GM21367 (cell line): ENCODE data around the gene CCDC87.
"Not testable (repeated sequence)": the region's sequence is repeated elsewhere in the genome, so short reads cannot be mapped to it uniquely, and the experiment has no call there.

Experiments used
- ATAC-seq: cut with Tn5 transposase; IDR thresholded peaks from one replicate; pipeline ENCODE4 v1.9.1; 2021; ENCODE audit not compliant: unreplicated experiment

The CCDC87 gene

GRCh38 chr11:66585447-66585846 is 7.4 kb downstream of the CCDC87 start:
- not testable (repeated sequence) for ATAC-seq

GRCh38 chr11:66582565-66583147 is 10.2 kb downstream of the CCDC87 start:
- not testable (repeated sequence) for ATAC-seq

GRCh38 chr11:66581261-66581660 is 11.6 kb downstream of the CCDC87 start:
- no peak for ATAC-seq

GRCh38 chr11:66580803-66581202 is 12.1 kb downstream of the CCDC87 start:
- no peak for ATAC-seq

- ATAC-seq = no peak
These were observed 13.8 kb downstream of the CCDC87 start for GRCh38 chr11:66579017-66579606.

GRCh38 chr11:66570850-66571180 is 22.0 kb downstream of the CCDC87 start:
- no peak for ATAC-seq

DNA sequence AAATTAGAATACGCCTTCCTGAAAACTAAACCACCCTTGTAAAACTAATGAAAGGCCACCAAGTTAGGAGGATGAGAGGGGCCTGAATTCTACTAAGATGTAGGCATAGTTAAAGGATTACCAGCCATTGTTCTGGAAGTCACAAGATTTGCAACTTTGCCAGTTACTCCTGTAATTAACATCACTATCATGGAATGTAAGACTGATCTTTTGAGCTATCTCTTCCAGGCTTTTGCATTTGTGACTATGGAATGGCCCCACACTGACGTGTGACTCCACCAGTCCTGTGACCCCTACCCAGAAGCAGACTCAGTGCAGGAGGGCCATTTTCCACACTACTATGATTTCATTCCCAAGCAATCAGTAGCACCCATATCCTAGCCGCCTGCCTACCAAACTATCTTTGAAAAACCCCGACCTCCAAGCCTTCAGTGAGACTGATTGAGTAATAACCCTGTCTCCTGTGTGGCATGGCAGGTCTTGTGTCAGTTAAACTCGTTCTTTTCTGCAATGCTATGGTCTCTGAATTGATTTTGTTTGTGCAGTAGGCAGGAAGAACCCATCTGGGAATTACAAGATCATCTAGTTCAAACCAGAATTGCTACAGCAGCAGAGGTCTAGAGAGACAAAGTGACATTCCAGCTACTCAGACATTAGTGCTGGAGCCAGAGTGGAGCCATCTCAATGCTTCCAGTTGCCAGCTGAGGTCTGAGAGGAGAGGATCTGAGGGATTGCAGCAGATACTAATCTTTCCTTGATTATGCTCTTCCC is 22.6 kb downstream of the CCDC87 start:
- ATAC-seq = no peak

DNA sequence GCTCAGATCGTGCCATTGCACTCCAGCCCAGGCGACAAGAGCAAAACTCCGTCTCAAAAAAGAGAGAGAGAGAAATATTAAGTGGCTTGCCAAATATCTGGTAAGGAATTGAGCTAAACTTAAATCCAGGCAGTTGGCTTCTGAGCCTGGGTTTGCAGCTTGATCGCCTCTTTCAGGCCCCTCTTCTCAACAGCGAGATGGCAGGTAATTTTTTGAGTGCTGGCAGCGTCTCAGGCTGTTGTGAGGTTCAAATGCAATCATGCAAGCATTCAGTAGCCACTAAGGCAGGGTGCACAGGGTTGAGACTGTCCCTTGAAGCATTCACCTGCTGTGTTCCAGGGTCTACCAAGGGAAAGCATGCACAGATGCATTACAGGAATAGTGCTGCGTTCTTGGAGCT is 23.8 kb downstream of the CCDC87 start:
- no peak for ATAC-seq

DNA sequence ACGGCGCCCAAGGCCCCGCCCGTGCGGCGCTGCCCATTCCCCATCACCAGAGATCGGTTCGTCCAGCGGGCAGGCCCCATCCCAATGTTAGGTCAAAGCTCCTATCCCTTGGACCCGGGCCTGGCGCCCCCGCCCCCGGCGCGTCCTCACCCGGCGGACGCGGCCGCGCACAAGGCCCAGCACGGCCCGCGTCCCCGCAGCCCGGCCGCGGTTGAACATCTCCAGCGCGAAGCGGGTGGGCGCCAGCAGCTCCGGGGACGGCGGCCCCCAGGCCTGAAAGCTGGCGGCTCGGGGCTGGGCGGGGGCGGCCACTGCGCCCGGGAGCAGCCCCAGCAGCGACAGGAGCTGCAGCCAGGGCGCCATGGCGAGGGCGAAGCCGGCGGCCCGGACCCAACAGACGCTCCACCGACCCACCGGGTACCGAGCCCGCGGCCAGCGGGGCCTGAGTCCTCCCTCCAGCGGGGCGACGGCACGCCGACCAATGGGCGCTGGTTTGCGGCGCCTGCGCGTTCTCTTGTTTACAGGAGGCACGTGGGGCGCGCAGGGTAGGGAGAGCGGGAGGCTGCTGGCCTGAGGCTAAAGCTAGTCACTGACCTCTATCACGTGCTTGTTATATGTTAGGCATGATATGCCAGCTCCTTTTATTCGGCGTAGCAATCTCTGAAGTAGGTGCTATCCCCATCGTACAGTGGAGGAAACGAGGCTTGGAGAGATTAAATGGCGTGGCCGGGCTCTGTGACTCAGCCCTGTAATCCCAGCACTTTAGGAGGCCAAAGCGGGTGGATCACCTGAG is 24.5 kb downstream of the CCDC87 start, which contains the start of gene CTSF:
Gene CTSF, minus strand, starts transcription at position 483 of the 793 bp plus-strand sequence. Its CDS starts 120 bp downstream, at position 363.
- ATAC-seq = no peak

DNA sequence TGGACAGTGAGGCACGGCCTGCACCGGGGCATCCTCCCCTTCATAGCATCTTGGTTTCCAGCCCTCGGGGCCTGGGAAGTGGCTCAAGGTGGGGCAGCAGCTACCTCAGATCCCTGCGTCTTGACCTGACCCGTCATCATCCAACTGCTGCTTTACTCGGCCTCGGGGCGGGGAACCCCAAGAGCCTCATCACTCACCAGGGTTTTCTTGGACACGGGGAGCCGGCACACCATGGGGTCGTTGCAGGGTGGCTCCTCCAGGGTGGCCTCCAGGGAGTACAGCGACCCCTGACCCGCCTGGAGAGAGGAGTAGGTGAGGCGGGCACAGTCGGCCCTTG is 25.1 kb downstream of the CCDC87 start:
- no peak for ATAC-seq

DNA sequence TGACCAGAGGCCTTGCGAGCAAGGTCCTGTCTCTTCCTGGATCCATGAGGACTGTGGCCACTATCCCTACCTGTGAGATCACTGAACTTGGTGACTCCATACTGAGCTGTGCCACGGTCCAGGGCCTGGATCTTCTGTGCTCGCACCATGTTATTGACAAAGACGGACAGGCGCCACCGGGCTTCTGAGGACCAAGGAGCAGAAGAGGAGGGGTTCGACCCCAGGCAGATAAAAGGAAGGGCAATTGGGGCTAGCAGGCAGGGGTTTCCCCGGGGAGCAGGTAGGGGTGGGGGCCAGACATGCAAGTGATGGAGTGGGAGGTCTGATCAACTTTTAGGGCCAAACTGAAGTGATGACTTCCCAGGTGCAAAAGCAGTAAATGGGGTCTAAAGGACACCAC is 26.6 kb downstream of the CCDC87 start:
- no peak for ATAC-seq

DNA sequence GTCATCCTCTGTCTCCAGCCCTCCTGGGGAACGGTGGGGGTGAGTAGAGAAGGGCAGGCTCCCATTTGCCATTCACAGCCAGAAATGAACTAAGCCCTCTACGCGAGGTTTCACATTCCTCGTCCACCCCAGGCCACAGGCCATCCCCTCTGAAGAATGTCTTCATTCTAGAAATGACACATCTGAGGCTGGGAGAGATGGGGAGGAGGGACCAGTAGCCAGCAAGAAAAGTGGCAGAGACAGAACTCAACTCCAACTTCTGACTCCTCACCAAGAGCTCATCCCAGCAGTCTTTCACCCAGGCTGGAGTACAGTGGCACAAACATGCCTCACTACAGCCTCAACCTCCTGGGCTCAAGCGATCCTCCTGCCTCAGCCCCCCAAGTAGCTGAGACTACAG is 27.9 kb downstream of the CCDC87 start:
- no peak for ATAC-seq

GRCh38 chr11:66564538-66564937 is 28.3 kb downstream of the CCDC87 start:
- ATAC-seq = no peak

DNA sequence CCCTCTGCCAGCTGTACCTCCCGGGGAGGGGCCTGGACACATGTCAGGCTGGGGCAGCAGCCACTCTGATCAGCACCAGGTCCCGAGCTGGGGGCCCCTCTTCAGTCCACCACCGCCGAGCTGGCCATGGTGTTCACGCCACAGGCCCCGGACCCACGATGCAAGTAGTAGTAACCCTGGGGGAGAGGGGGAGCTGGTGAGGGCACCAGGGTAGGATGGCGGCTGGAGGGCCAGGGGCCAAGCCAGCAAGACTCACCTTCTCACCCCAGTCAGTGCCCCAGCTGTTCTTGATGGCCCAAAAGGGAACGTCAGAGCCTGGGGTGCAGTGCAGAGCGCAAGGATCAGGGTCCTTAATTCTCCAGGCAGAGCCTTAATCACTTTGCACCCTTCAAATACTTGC is 29.0 kb downstream of the CCDC87 start:
- no peak for ATAC-seq

DNA sequence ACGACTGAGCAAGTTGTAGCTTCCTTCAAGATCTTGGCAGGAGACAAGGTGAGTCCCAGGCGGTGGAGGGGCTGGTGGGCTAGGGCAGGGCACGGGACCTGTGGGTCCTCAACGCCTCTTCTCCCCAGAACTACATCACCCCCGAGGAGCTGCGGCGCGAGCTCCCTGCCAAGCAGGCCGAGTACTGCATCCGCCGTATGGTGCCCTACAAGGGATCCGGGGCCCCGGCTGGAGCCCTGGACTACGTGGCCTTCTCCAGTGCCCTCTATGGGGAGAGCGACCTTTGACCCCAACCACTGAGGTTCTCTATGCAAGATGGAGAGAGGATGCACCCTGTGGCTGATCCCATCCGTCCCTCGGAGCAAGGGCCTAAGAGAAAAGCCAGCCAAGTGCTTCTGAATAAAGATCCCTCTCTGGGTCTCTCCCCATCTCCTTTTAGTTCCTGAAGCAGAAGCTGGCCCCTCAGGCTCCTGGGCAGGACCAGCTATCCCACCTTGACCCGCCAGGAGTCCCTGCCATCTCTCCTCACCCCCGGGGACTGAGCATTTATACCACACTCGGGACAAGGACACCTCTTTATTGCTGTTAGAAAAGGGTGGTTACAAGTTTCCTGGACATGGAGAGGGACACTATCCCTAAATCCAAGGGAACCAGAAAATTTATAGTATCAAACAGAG is 29.8 kb downstream of the CCDC87 start:
- ATAC-seq = no peak

- no peak for ATAC-seq
These were observed 30.6 kb downstream of the CCDC87 start for GRCh38 chr11:66562275-66562674.

DNA sequence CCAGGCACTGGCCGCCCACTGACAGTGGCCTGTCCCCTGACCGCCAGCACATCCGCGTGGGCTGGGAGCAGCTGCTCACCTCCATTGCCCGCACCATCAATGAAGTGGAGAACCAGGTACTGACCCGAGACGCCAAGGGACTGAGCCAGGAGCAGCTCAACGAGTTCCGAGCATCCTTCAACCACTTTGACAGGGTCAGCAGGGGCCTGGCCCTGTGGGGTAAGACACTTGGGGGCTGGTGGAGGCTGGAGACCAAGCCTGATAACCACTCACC is 31.0 kb downstream of the CCDC87 start:
- no peak for ATAC-seq

GRCh38 chr11:66561178-66561974 is 31.5 kb downstream of the CCDC87 start:
- ATAC-seq = no peak

GRCh38 chr11:66559866-66560676 is 32.8 kb downstream of the CCDC87 start:
- no peak for ATAC-seq
